MM.1S (cell line): ENCODE results near the gene C19orf85.

ENCODE experiments used
- DNase-seq: peaks from one replicate; pipeline ENCODE4 v3.0.0-alpha.2; 2015
- H2AFZ ChIP-seq: fragments of 300-600 bp; sonication (generic); 2 replicates; pipeline ENCODE4 v1.6.0; 2016; ENCODE audit warnings: antibody characterized with exemption, low read length
- H3F3A ChIP-seq: fragments of 300-600 bp; sonication (generic); 2 replicates; pipeline ENCODE4 v1.6.1; 2016; ENCODE audit warnings: mild to moderate bottlenecking, antibody characterized with exemption, low read length, moderate library complexity, mixed read lengths; ENCODE audit not compliant: insufficient read depth
- H3K27ac ChIP-seq: fragments of 300-600 bp; sonication (generic); 2 replicates; pipeline ENCODE4 v1.5.1; 2016; ENCODE audit warnings: mild to moderate bottlenecking, low read length
- H3K27me3 ChIP-seq: fragments of 300-600 bp; sonication (generic); replicated peaks from 2 replicates; pipeline ENCODE4 v1.6.0; 2016; ENCODE audit warnings: low read length; ENCODE audit not compliant: insufficient read depth
- H3K36me3 ChIP-seq: fragments of 300-600 bp; sonication (generic); replicated peaks from 2 replicates; pipeline ENCODE4 v1.6.1; 2016; ENCODE audit warnings: mild to moderate bottlenecking, low read length, mixed read lengths; ENCODE audit not compliant: insufficient read depth
- H3K4me1 ChIP-seq: fragments of 300-600 bp; sonication (generic); 2 replicates; pipeline ENCODE4 v1.6.1; 2016; ENCODE audit warnings: low read length, mixed read lengths
- H3K4me2 ChIP-seq: fragments of 300-600 bp; sonication (generic); 2 replicates; pipeline ENCODE4 v1.6.0; 2016; ENCODE audit warnings: low read depth, low read length
- H3K4me3 ChIP-seq: fragments of 300-600 bp; sonication (generic); 2 replicates; pipeline ENCODE4 v1.5.1; 2016; ENCODE audit warnings: low read length, mixed read lengths
- H3K79me2 ChIP-seq: fragments of 300-600 bp; sonication (generic); 2 replicates; pipeline ENCODE4 v1.6.1; 2016; ENCODE audit warnings: mixed run types, low read length, mixed read lengths
- H3K9ac ChIP-seq: fragments of 300-600 bp; sonication (generic); 2 replicates; pipeline ENCODE4 v1.6.1; 2016; ENCODE audit warnings: low read length, mixed read lengths
- H3K9me2 ChIP-seq: fragments of 300-600 bp; sonication (generic); replicated peaks from 2 replicates; pipeline ENCODE4 v1.6.1; 2016; ENCODE audit warnings: mild to moderate bottlenecking, low read length, mixed read lengths; ENCODE audit not compliant: insufficient read depth
- H3K9me3 ChIP-seq: fragments of 300-600 bp; sonication (generic); replicated peaks from 2 replicates; pipeline ENCODE4 v1.6.1; 2016; ENCODE audit warnings: mild to moderate bottlenecking, low read length, mixed read lengths; ENCODE audit not compliant: insufficient read depth
- H4K20me1 ChIP-seq: fragments of 300-600 bp; sonication (generic); 2 replicates; pipeline ENCODE4 v1.6.1; 2016; ENCODE audit warnings: mild to moderate bottlenecking, low read length, moderate library complexity, mixed read lengths; ENCODE audit not compliant: insufficient read depth
- EZH2 ChIP-seq: fragments of 300-600 bp; sonication (generic); optimal IDR thresholded peaks from 2 replicates; pipeline ENCODE3; 2017; ENCODE audit warnings: low read depth, mild to moderate bottlenecking, antibody characterized with exemption, low read length, mixed read lengths
- EZH2phosphoT487 ChIP-seq: fragments of 300-600 bp; sonication (generic); IDR thresholded peaks from 2 replicates; pipeline ENCODE4 v1.6.1; 2018; ENCODE audit warnings: antibody characterized with exemption, low read length
- TF ChIP-seq, protein P1 (sequence below): fragments of 300-600 bp; sonication (generic); IDR thresholded peaks from 2 replicates; pipeline ENCODE4 v1.5.1; 2016; ENCODE audit warnings: antibody characterized with exemption, low read length, mixed read lengths

Gene C19orf85

DNA sequence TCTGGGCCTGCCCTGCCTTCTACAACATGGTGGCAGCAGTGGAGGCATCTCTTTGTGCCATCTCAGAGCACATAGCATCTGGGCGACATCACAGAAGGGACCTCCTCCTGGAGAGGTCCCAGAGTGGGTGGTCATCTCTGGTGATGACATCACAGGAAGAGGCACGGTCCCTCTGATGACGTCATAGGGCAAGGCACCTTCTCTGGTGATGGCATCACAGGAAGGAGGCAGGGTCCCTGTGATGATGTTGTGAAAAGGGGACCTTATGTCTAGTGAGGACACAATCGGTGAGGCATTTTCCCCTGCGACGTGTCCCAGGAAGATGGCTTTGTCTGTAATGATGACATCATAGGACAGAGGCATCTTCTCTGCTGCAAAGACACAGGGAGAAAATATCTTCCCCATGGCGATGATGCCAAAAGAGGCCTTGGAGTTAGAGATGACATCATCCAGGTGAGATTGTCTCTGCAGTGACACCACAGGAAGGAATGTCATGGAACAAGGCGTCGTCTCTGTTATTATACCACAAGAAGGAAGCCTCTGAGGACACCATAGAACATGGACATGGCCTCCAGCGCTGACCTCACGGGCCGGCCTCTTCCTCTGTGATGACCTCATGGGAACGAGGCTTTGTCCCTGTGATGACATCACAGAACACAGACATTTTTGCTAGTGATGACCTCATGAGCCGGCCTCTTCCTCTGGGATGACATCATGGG lies 32.2 kb downstream of the C19orf85 start:
- Histone ChIP-seq H3K36me3 (no peaks in the 10 kb centered on the region), H3K27me3 (peaks cover 43% of the 10 kb centered on the region), H3K9ac (no peak overlapping the region), H3K27ac (no peak overlapping the region), H3K4me2 (no peak overlapping the region), H4K20me1 (no peaks in the 10 kb centered on the region), H3K4me3 (no peak overlapping the region), H3K9me2 (no peaks in the 10 kb centered on the region), H3K4me1 (no peaks in the 10 kb centered on the region), H3K9me3 (no peaks in the 10 kb centered on the region), H3K79me2 (no peaks in the 10 kb centered on the region), H3F3A (no peaks in the 10 kb centered on the region), H2AFZ (no peak overlapping the region)
- TF ChIP-seq EZH2, result no peak
- TF ChIP-seq, protein P1, sequence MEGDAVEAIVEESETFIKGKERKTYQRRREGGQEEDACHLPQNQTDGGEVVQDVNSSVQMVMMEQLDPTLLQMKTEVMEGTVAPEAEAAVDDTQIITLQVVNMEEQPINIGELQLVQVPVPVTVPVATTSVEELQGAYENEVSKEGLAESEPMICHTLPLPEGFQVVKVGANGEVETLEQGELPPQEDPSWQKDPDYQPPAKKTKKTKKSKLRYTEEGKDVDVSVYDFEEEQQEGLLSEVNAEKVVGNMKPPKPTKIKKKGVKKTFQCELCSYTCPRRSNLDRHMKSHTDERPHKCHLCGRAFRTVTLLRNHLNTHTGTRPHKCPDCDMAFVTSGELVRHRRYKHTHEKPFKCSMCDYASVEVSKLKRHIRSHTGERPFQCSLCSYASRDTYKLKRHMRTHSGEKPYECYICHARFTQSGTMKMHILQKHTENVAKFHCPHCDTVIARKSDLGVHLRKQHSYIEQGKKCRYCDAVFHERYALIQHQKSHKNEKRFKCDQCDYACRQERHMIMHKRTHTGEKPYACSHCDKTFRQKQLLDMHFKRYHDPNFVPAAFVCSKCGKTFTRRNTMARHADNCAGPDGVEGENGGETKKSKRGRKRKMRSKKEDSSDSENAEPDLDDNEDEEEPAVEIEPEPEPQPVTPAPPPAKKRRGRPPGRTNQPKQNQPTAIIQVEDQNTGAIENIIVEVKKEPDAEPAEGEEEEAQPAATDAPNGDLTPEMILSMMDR, result no peak
- no peak for TF ChIP-seq EZH2phosphoT487
- DNase-seq, result no peak

DNA sequence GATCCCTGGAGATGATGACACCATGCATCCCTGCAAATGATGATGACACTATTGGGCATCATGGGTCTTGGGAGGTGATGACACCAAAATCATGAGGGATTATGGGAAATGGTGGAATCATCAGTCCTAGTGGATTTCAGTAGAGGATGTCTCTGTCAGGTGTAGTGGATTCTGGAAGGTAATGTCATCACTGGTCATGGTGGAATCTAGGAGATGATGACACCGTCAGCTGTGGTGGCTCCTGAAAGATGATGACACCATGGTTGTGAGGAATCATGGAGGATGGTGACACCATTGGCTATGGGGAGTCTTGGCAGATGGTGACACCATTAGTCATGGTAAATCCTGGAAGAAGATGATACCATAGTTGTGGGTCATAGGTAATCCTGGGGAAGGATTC lies 33.4 kb downstream of the C19orf85 start:
- H3K9me3 ChIP-seq, result no peaks in the 10 kb centered on the region
- no peaks in the 10 kb centered on the region for H3K4me1 ChIP-seq
- no peaks in the 10 kb centered on the region for H3K36me3 ChIP-seq
- no peak overlapping the region for H3K27ac ChIP-seq
- H3F3A ChIP-seq, result no peaks in the 10 kb centered on the region
- no peak overlapping the region for H3K4me2 ChIP-seq
- peaks cover 46% of the 10 kb centered on the region for H3K27me3 ChIP-seq
- no peaks in the 10 kb centered on the region for H3K9me2 ChIP-seq
- H3K79me2 ChIP-seq, result no peaks in the 10 kb centered on the region
- H4K20me1 ChIP-seq, result no peaks in the 10 kb centered on the region
- TF ChIP-seq EZH2phosphoT487 (no peak), EZH2 (no peak)
- TF ChIP-seq, protein P1, result no peak
- no peak overlapping the region for H2AFZ ChIP-seq
- no peak for DNase-seq
- no peak overlapping the region for H3K9ac ChIP-seq
- no peak overlapping the region for H3K4me3 ChIP-seq

DNA sequence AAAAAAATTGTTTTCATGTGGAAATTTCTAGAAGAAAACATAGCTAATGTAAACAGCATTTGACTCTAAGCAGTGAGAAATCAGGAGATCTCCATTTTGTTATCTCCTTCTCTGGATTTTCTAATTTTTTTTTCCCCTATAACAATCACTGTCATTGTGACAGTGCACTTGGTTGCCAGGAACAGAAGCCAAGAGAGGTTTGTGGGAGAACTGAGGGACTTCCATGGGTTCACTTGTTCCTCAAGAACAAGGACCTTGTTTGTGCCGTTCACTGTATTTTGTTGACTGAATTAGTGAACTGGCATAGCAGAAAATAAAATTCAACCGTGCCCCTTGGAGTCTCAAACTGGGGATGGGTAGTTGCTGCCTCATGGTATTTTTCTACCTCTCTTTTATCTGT lies 38.5 kb downstream of the C19orf85 start:
- no peak overlapping the region for H3K4me2 ChIP-seq
- TF ChIP-seq EZH2phosphoT487, result no peak
- TF ChIP-seq, protein P1, result no peak
- no peak for TF ChIP-seq EZH2
- H2AFZ ChIP-seq, result no peak overlapping the region
- H3K27ac ChIP-seq, result no peak overlapping the region
- no peak overlapping the region for H3K4me3 ChIP-seq
- DNase-seq, result no peak
- no peaks in the 10 kb centered on the region for H4K20me1 ChIP-seq
- H3K9ac ChIP-seq, result no peak overlapping the region
- H3K27me3 ChIP-seq, result peaks cover 70% of the 10 kb centered on the region
- H3F3A ChIP-seq, result no peaks in the 10 kb centered on the region
- H3K79me2 ChIP-seq, result no peaks in the 10 kb centered on the region
- H3K9me2 ChIP-seq, result no peaks in the 10 kb centered on the region
- H3K9me3 ChIP-seq, result no peaks in the 10 kb centered on the region
- no peaks in the 10 kb centered on the region for H3K4me1 ChIP-seq
- H3K36me3 ChIP-seq, result no peaks in the 10 kb centered on the region
